Right kidney (tissue), 9 donors: ENCODE results near the gene HNRNPAB.

Source experiments
- DNase-seq: peaks from one replicate; pipeline ENCODE4 v3.0.0-alpha.2; 2016
- long read RNA-seq, 8 donors: transcript quantifications; one replicate each; lab custom pipeline, GENCODE V29; 2026

Gene HNRNPAB
- long read RNA-seq, donor 1, transcript HNRNPAB-202 (8 exons, 1,796 nt) = major isoform, 7 of 60 reads
- long read RNA-seq, donor 1, partial matches to known transcripts = 36 of 60 reads
- long read RNA-seq, donor 1, other reads (novel, unspliced or antisense) = 5 of 60 reads
- long read RNA-seq, donor 2, transcript HNRNPAB-204 (7 exons, 1,785 nt) = major isoform, 5 of 41 reads
- long read RNA-seq, donor 2, transcript HNRNPAB-205 (6 exons, 1,674 nt) = major isoform, 5 of 41 reads
- long read RNA-seq, donor 2, partial matches to known transcripts = 22 of 41 reads
- long read RNA-seq, donor 2, other reads (novel, unspliced or antisense) = 0 of 41 reads
- long read RNA-seq, donor 3, partial matches to known transcripts = 0 of 10 reads
- long read RNA-seq, donor 3, other reads (novel, unspliced or antisense) = 5 of 10 reads
- long read RNA-seq, donor 4, transcript HNRNPAB-205 (6 exons, 1,674 nt) = major isoform, 6 of 36 reads
- long read RNA-seq, donor 4, transcript HNRNPAB-202 (8 exons, 1,796 nt) = minor isoform, 5 of 36 reads
- long read RNA-seq, donor 4, partial matches to known transcripts = 21 of 36 reads
- long read RNA-seq, donor 4, other reads (novel, unspliced or antisense) = 0 of 36 reads
- long read RNA-seq, donor 5, transcript HNRNPAB-201 (7 exons, 1,602 nt) = major isoform, 7 of 89 reads
- long read RNA-seq, donor 5, transcript HNRNPAB-205 (6 exons, 1,674 nt) = minor isoform, 5 of 89 reads
- long read RNA-seq, donor 5, transcript HNRNPAB-202 (8 exons, 1,796 nt) = minor isoform, 5 of 89 reads
- long read RNA-seq, donor 5, partial matches to known transcripts = 68 of 89 reads
- long read RNA-seq, donor 5, other reads (novel, unspliced or antisense) = 0 of 89 reads
- long read RNA-seq, donor 6, transcript HNRNPAB-202 (8 exons, 1,796 nt) = major isoform, 7 of 44 reads
- long read RNA-seq, donor 6, partial matches to known transcripts = 28 of 44 reads
- long read RNA-seq, donor 6, other reads (novel, unspliced or antisense) = 0 of 44 reads
- long read RNA-seq, donor 7, transcript HNRNPAB-205 (6 exons, 1,674 nt) = minor isoform, 6 of 108 reads
- long read RNA-seq, donor 7, transcript HNRNPAB-201 (7 exons, 1,602 nt) = major isoform, 8 of 108 reads
- long read RNA-seq, donor 7, transcript HNRNPAB-202 (8 exons, 1,796 nt) = minor isoform, 6 of 108 reads
- long read RNA-seq, donor 7, transcript HNRNPAB-204 (7 exons, 1,785 nt) = minor isoform, 5 of 108 reads
- long read RNA-seq, donor 7, partial matches to known transcripts = 77 of 108 reads
- long read RNA-seq, donor 7, other reads (novel, unspliced or antisense) = 6 of 108 reads
- long read RNA-seq, donor 8, transcript HNRNPAB-205 (6 exons, 1,674 nt) = minor isoform, 5 of 36 reads
- long read RNA-seq, donor 8, transcript HNRNPAB-202 (8 exons, 1,796 nt) = major isoform, 8 of 36 reads
- long read RNA-seq, donor 8, partial matches to known transcripts = 11 of 36 reads
- long read RNA-seq, donor 8, other reads (novel, unspliced or antisense) = 7 of 36 reads

DNA sequence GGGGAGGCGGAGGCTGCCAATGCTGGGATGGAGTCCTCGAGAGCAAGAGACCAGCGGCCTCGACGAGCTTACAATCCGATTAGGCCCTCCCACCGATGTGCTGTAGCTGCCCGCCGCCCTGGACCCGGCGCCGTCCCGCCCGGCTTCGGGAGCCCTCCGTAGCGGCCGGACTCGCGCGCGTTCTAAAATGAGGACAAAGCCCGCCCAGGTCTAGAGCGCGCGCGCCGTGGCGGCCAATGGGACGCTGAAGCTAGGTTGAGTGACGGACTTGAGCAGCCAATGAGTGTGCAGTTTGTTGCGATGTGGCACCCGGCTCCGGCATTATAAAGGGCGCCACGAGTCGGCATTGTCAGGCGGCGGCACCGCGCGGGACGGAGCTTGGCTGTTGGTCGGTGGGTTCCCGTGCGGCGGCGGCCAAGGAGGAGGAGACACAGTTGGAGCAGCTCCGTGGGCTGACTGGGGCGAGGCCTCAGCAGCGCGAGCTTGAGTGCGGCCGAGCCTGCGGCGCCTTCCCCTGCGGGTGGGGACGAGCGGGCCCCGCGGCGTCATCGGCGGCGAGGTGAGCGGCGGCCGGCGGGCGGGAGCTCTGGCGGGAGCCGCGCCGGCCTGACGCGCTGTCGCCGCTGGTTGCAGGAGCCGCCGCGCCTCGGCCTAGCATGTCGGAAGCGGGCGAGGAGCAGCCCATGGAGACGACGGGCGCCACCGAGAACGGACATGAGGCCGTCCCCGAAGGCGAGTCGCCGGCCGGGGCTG, at the start of gene HNRNPAB:
Gene HNRNPAB (plus strand): TSS at position 352 of the 753 bp plus-strand sequence. CDS start 305 bp downstream, at position 657.
- DNase-seq = peak; percentile 98

DNA sequence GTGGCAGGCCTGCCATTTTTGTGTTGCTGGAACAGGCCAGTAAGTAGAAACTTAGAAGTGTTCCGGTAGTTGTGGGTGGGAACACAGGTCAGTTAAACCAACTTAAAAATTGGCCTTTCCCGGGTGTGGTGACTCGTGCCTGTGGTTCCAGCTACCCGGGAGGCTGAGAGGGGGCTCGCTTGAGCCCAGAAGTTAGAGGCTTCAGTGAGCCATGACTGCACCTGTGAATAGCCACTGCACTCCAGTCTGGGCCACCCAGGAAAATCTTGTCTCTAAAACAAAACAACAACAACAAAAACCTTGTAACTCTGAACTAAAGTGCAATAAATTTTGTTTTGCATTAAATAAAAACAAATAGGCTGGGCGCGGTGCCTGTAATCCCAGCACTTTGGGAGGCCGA, 49.3 kb upstream of the HNRNPAB start:
- no peak for DNase-seq

DNA sequence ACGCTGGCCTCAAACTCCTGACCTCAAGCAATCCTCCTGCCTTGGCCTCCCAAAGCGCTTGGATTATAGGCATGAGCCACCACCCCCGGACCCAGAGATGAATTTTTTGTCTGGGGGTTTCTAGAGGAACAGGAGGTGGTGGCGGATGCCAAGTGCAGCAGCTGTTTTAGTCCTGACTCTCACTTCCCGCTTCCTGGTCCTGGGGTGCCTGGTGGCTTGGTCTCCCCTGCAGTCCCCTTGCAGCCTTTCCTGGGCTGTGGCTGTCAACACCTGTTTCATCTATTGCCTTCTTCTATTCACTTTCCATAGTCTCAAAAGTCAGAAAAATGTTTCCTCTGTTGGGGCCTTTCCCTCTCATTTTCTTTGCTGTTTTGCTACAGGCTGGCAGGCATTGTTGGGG, 44.2 kb upstream of the HNRNPAB start:
- DNase-seq = no peak

DNA sequence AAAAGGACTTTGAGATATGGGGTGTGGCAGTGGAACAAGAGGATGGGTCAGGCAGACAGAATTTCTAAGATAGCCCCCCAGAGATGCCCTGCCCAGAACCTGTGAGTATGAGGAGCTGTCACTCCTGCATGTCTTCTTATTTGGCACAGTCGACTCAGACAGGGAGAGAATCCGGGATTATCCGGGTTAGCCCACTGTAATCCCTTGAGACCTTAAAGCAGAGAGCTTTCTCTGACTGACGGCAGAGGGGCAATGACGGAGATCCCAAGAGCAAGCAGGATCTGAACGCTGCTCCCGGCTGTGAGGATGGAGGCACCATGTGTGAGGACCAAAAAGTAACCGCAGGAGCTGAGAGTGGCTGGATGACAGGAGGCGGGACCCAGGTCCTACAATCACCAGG, 41.9 kb upstream of the HNRNPAB start:
- no peak for DNase-seq

DNA sequence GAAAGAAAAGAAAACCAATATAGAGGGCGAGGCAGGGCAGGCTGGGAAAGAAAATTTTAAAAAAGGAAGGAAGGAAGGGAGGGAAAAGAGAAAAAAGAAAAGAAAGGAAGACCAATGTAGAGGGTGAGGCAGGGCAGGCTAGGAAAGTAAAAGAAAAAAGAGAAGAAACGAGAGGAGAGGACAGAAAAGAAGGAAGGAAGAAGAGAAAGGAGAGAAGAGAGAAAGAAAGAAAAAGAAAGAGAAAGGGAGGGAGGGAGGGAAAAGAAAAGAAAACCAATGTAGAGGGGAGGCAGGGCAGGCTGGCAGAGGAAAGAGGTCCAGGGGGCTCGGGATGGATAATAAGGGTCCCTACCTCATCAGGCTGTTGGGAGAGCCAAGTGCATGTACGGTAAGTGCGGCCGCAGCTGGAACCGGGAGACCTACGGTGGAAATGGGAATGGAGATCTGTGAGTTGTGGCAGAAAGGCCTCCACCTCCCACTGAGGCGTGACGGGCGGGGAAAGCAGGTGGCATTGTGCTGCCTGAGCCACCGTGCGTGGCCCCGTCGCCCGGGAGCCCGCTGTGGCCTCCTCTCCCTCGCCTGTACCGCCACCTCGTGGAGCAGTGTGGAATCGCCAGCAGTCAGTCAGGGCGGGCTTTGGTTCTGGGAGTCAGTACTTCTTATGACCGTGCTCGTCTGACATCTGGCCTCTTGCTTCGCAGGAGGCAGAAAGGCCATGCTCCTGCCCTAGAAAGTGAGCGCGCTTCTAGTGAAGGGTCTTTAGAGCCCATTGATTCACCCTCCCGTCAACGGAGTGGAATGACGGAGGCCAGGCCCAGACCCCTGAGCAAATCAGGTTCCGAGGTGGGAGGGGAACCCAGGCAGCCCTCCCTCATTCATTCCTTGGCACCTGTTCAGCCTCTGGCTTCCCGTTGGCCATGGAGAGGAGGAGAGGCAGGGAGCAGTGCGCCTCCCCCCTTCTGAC, 40.3 kb upstream of the HNRNPAB start:
- peak; percentile 82 for DNase-seq

DNA sequence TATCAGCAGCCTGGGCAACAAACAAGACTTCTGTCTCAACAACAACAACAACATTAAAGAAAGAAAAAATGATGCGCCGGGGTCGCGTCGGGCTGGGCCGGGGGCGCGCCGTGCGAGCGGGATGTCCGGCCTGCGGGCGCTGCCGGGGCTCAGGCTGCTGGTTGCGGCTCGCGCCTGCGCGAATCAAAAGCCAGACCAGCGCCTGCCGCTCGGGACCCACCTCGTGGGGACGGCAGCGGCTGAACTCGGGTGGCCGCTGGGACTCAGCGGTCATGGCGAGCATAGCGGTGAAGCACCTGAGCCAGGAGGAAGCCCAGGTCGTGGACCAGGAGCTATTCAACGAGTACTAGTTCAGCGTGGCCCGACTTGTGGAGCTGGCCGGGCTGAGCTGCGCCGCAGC, 38.8 kb upstream of the HNRNPAB start:
- peak; percentile 38 for DNase-seq

DNA sequence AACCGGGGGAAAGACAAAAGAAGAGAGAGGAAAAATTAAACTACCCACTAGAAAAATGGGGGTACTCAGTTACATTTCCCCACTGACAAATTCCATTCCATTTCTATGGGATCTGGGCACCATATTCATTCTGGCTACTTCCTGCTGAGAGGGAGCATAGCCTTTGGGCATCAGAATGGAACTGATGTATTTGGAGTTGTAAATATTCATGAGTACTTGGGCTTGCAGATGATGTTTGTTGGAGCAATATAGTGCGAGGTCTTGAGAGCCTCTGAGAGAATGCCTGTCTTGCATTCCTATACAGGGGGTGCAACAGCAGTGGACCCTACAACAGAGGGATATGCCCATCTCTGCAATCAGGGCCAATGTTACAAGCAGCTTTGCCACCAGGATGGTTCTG, 33.9 kb upstream of the HNRNPAB start:
- DNase-seq = no peak

DNA sequence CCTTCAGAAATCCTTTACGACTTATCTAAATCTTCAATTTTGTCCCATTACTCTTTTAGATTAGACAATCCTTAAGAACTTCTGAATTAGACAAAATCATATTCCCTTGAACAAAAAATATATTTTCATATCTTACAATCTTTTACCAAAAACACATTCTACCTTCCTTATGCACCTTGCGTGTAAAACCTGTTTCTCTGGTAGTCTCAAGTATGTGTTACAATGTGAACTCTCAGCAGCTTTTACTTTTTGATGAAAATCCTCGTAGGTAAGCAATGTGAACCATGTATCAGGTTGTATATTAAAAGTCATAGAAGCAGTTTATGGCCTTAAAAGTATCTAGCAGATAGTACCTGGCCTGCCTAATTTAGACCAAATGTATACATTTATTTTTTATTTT, 29.9 kb upstream of the HNRNPAB start:
- DNase-seq = no peak

DNA sequence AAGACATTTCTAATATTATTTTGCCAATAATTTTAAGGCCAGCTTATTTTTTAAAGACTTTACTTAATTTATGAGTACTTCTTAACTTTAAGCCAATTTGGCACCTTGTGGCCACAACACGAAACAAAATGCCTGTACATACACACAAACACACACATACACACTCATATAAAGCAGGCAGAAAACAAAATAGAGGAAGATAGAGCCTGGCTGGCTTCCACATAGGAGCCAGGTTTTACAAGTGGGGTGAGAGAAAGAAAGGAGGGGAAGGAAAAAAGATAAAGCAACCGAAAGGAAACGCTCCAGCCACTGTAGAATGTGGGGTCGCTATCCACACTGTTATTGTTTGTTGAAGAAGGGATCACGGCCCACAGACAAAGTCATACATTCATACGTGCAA, 27.5 kb upstream of the HNRNPAB start:
- DNase-seq = no peak

DNA sequence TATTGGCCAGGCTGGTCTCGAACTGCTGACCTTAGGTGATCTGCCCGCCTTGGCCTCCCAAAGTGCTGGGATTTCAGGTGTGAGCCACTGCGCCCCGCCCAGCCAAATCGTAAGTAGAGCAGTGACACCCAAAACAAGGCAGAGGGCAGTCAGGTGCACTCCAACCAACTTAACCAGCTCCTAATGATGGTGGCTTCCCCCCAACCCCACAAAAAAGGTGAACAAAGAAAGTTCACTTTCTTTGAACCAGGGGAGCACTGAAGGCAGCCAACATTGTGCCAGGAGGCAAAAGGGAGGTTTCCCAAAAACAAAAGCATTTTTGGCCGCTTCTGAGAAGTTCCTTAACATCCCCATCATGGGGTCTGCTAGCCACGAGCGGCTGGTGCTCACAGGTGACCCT, 26.8 kb upstream of the HNRNPAB start:
- no peak for DNase-seq

DNA sequence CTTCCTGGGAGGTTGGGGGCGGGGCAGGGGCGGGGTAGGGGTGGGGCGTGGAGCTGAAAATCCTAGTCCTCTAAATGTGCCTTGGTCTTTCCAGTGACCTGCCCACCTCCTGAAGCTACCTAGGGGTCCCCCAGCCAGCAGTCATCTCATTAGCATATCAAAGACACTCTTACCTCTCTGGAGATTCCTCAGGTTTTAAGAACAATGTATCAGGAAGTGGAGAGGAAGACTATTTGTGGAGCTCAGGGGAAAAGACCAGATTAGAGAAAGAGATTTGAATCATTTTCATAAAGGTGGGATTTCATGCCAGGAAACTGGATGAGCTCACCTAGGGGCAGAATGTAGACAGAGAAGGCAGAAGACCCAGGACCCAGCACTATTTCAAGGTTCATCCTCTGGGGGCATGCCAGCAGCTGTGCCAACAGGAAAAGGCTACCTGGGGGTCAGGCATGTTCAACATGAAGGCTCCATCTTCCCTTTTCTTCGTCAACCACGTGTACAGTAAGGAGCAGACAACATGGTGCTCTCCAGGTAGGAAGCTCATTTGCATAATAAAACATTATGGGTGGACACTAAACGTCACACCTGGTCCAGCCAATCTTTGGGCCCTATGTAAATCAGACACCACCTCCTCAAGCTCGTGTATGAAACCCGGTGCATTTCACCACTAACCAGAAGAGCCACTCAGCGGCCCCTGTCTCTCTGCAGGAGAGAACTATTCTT, 24.0 kb upstream of the HNRNPAB start:
- no peak for DNase-seq

DNA sequence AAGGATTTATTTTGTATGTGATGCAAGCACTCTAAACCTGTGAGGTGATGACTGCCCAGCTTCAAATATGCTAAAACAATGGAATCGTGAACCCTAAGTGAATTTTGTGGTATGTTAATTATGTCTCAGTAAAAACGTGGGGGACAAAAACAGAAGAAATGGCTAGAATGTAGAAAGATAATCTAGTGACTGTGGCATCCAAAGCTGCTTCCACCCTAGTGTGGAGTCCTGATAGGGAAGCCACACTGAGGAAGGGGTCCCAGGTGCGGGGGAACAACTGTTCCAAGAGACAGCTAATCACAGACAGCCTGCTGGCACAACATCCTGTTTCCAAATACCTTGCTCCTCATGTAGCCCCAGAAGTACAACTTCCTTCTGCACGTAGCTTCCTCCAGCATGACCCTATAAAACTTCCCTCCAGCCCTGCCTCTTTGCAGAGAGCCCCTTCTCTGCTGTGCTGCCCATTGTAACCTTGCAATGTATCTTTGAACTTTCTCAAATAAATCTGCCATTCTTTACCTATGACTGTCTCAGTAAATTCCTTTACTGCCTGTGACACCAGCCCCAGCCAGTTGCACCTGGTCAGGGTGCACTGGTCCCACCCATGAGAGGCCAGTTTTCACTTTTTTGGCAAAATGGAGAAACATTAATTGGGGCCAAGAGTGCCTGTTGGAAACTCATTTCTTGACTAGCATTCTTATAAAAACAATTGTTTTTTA, 22.0 kb upstream of the HNRNPAB start:
- no peak for DNase-seq

DNA sequence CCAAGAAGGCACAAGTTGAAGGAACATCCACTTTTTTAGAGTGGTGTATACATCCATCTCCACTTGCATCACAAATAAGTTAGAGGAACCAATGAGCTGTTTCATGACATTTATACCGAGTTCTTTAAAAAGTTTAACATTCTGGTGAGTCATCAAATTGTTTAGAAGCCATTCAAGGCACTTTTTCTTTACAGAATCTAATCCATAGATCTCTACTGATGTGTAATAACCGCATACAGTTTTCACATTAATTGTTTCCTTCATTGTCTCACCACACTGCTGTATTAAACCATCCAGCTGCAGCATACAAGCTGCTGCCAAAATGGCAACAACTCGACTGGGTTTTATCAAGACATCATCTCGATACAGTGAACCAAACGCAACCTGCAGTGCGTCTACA, 17.9 kb upstream of the HNRNPAB start:
- no peak for DNase-seq

DNA sequence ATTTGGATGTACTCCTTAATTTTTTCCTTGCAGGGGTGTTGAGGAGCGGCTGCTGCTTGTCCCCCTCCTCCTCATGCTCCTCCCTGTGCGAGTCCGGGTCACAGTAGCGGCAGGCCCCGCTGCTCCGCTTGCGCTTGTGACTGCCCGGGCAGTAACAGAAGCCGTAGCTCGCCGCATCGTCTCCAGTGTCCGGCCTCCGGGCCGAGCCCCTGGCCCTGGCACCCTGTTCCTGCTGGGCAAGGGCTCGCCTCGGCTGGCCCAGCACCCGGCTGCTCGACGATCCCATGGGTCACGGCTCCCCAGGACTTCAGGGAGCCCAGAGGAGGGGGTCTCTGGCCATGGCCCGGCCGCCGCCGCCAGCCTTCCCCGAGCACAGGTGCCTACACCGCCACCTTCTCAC, 17.3 kb upstream of the HNRNPAB start, which contains the start of gene GMCL2:
Gene GMCL2 (minus strand): TSS at position 358 of the 400 bp plus-strand sequence. CDS start 72 bp downstream, at position 286.
- no peak for DNase-seq

DNA sequence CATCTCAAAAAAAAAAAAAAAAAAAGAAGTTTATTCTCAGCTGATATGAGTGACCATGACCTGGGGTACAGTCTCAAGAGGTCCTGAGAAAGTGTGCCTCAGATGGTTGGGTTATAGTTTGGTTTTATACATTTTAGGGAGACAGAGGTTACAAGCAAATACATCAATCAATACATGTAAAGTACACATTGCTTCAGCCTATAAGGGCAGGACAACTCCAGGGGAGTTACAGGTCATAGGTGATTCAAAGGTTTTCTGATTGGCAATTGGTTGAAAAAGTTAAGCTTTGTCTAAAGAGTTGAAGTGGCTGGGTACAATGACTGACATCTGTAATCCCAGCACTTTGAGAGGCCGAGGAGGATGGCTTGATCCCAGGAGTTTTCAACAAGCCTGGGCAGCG, 14.9 kb upstream of the HNRNPAB start:
- no peak for DNase-seq

DNA sequence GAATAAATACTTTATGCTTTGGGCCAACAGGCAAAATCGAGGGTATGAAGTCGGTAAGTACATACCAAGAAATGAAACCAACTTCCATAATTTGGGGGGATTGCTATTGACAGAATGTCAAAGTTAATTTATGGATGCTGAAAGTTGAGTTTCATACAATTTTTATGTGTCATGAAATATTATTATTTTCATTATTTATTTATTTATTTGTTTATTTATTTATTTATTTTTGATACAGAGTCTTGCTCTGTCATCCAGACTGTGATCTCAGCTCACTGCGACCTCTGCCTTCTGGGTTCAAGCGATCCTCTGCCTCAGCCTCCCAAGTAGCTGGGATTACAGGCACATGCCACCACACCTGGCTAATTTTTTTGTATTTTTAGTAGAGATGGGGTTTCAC, 12.7 kb upstream of the HNRNPAB start:
- no peak for DNase-seq

DNA sequence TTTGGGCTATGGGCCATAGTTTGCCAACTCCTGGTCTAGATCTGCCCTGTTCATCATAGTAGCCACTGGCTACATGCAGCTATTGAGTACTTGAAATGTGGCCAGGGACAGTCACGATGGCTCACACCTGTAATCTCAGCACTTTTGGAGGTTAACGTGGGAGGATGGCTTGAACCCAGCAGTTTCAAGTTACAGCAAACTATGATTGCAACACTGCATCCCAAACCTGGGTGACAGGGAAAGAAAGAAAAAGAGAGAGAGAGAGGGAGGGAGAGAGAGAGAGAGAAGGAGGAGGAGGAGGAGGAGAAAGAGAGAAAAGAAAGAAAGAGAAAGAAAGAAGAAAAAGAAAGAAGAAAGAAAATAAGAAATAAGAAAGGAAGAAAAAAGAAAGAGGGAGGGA, 12.1 kb upstream of the HNRNPAB start:
- no peak for DNase-seq

DNA sequence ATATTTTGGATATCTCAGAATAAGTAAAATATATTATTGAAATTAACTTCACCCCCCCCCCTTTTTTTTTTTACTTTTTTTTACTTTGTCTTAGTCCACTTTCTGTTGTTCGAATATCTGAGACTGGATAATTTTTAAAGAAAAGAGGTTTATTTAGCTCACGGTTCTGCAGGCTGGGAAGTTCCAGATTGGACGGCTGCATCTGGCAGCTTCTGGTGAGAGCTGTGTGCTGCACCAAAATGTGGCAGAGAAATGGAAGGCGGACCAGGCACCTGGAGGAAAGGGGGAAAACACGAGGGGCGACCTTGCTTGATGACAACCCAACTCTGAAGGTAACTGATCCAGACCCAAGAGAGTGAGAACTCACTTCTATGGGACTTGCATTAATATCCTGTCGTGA, 11.5 kb upstream of the HNRNPAB start:
- DNase-seq = no peak
